ENCODE measurements around the gene TRIM50. TPM values are rescaled to one million over a fixed set of nuclear protein-coding genes. Genes with fewer than 3 reads are reported as not detected.

Gene TRIM50
- total RNA-seq, result not detected in 2 replicates

GRCh38 chr7:73327922-73328321 lies at the start of gene TRIM50, which contains the start of gene FKBP6:
Gene TRIM50, minus strand, starts transcription at chr7:73328082. Its CDS starts 3,295 bp downstream, at chr7:73324787.
Gene FKBP6, plus strand, starts transcription at chr7:73328161. Its CDS starts 268 bp downstream, at chr7:73328429.

GRCh38 chr7:73308665-73309214 lies 19.1 kb downstream of the TRIM50 start, which contains the start of gene NSUN5:
Gene NSUN5, minus strand, starts transcription at chr7:73308826. Its CDS starts 36 bp downstream, at chr7:73308790.

Other genes starting within 250 kb of the TRIM50 start
- not detected in 2 replicates for gene SPDYE9, start 242.0 kb downstream of the TRIM50 start, total RNA-seq
- 13.2 and 21.3 TPM in 2 replicates for gene NSUN5, start 19.3 kb downstream of the TRIM50 start, total RNA-seq
- gene FKBP6, start 79 bp upstream of the TRIM50 start, total RNA-seq, result not detected in 2 replicates
- gene FZD9, start 105.7 kb upstream of the TRIM50 start, total RNA-seq, result 0.85 and 0.96 TPM in 2 replicates
- 40.6 and 71.1 TPM in 2 replicates for gene BAZ1B, start 194.2 kb upstream of the TRIM50 start, total RNA-seq
- gene BCL7B, start 229.6 kb upstream of the TRIM50 start, total RNA-seq, result 14.7 and 36.4 TPM in 2 replicates

All from regular cardiac myocyte (primary cell).